ENCODE results near the gene EBP.

The EBP gene

DNA sequence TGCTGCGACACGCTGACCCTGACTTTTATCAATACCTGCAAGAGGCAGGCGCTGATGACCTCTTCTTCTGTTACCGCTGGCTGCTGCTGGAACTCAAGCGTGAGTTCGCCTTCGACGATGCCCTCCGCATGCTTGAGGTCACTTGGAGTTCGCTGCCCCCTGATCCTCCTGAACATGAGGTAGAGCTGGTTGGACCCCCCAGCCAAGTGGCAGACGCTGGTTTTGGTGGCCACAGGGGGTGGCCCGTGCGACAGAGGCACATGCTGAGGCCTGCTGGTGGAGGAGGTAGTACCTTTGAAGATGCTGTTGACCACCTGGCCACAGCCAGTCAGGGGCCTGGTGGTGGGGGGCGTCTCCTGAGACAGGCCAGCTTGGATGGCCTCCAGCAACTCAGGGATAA is 38.4 kb downstream of the EBP start:
- no peak overlapping the region for H3K4me3 ChIP-seq (ENCODE audit: low read depth, low read length)
- no peak for DNase-seq (ENCODE audit: low read depth, low spot score)
- TF ChIP-seq, protein P1, sequence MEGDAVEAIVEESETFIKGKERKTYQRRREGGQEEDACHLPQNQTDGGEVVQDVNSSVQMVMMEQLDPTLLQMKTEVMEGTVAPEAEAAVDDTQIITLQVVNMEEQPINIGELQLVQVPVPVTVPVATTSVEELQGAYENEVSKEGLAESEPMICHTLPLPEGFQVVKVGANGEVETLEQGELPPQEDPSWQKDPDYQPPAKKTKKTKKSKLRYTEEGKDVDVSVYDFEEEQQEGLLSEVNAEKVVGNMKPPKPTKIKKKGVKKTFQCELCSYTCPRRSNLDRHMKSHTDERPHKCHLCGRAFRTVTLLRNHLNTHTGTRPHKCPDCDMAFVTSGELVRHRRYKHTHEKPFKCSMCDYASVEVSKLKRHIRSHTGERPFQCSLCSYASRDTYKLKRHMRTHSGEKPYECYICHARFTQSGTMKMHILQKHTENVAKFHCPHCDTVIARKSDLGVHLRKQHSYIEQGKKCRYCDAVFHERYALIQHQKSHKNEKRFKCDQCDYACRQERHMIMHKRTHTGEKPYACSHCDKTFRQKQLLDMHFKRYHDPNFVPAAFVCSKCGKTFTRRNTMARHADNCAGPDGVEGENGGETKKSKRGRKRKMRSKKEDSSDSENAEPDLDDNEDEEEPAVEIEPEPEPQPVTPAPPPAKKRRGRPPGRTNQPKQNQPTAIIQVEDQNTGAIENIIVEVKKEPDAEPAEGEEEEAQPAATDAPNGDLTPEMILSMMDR (IDR thresholded peaks at IDR 0.05; ENCODE audit: low read depth, low read length): no peak
- in situ Hi-C loops (cut with HindIII; ENCODE audit: low sequenced_read_pairs): no loop called here

DNA sequence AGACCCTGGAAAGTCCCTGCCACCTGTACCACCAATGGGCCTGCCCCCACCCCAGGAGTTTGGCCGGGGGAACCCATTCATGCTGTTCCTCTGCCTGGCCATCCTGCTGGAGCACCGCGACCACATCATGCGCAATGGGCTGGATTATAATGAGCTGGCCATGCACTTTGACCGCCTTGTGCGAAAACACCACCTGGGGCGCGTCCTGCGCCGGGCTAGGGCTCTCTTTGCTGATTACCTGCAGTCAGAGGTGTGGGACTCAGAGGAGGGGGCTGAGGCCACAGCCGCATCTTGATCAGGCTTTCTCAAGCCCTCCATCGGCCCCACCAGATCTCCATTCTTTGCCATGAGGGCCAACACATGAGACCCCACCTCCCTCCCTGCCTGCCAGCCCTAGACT is 39.1 kb downstream of the EBP start:
- H3K4me3 ChIP-seq (ENCODE audit: low read depth, low read length): no peak overlapping the region
- no peak for DNase-seq (ENCODE audit: low read depth, low spot score)
- in situ Hi-C loops (cut with HindIII; ENCODE audit: low sequenced_read_pairs): no loop called here
- TF ChIP-seq, protein P1 (IDR thresholded peaks at IDR 0.05; ENCODE audit: low read depth, low read length): no peak

DNA sequence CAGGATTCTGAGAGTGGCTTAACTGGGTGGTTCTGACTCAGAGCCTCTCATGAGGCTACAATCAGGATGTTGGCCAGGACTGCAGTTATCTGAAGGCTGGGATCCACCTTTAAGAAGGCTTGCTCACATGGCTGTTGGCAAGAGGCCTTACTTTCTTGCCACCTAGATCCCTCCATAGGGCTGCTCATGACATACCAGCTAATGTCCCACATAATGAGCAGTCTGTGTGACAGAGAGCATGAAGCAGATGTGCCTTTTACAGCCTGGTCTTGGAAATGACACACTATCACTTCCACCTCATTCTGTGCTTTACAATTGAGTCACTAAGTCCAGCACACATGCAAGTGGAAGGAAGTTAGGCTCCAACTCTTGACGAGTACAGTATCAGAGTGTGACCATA is 48.4 kb downstream of the EBP start:
- TF ChIP-seq, protein P1 (IDR thresholded peaks at IDR 0.05; ENCODE audit: low read depth, low read length): no peak
- DNase-seq (ENCODE audit: low read depth, low spot score): peak; percentile 35
- in situ Hi-C loops (cut with HindIII; ENCODE audit: low sequenced_read_pairs): no loop called here
- H3K4me3 ChIP-seq (ENCODE audit: low read depth, low read length): no peak overlapping the region

DNA sequence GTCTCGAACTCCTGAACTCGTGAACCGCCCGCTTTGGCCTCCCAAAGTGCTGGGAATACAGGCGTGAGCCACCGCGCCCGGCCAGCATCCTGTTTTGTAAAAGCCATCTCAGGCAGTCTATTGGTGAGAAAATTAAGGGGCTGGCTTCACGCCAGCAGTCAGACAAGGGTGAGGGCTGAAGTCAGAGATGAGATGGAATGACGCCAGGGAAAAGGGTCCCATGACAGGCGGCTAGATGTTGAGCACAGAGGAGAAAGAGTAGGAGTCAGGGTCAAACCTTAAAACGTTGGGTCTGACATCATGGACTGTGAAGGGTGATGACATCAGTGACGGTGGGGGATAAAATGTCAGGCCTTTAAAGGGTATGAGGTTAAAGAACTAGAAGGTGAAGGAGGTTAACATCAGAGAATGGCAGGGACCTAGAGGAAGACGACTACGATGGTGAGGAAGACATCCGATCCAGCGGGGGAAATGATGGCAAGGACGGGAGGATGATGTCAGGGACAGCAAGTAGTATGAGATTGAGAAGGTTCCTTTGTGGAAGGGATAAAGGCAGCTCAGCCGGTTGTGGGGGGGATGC is 52.2 kb downstream of the EBP start:
- DNase-seq (ENCODE audit: low read depth, low spot score): peak; percentile 21
- H3K4me3 ChIP-seq (ENCODE audit: low read depth, low read length): peak overlapping the region; percentile 65
- TF ChIP-seq, protein P1 (IDR thresholded peaks at IDR 0.05; ENCODE audit: low read depth, low read length): no peak
- in situ Hi-C loops (cut with HindIII; ENCODE audit: low sequenced_read_pairs): no loop called here

- in situ Hi-C loops (cut with HindIII; ENCODE audit: low sequenced_read_pairs): no loop called here
- DNase-seq (ENCODE audit: low read depth, low spot score): peak; percentile 93
- H3K4me3 ChIP-seq (ENCODE audit: low read depth, low read length): peak within 1 kb of the TSS; percentile 65
- TF ChIP-seq, protein P1 (IDR thresholded peaks at IDR 0.05; ENCODE audit: low read depth, low read length): peak; percentile 42
Observed at GRCh38 chrX:48574270-48575266, 53.0 kb downstream of the EBP start, which contains the start of gene RBM3. RBM3 (plus strand) TSS chrX:48574484; CDS start chrX:48575181, 697 bp downstream.

- TF ChIP-seq, protein P1 (IDR thresholded peaks at IDR 0.05; ENCODE audit: low read depth, low read length): no peak
- peak overlapping the region; percentile 65 for H3K4me3 ChIP-seq (ENCODE audit: low read depth, low read length)
- in situ Hi-C loops (cut with HindIII; ENCODE audit: low sequenced_read_pairs): no loop called here
- DNase-seq (ENCODE audit: low read depth, low spot score): no peak
Observed at GRCh38 chrX:48575642-48576041, 54.0 kb downstream of the EBP start.

All from astrocyte of the spinal cord (primary cell).